HepG2 (cell line): Measurements from ENCODE around the gene BSG. TPM values are rescaled to one million over a fixed set of nuclear protein-coding genes. Genes with fewer than 3 reads are reported as not detected.
A peak's percentile ranks its signal among the peaks of the same experiment; 100 is the strongest.

Experiments used
- E2F1 ChIP-seq: sonication (generic); formaldehyde crosslinking; IDR thresholded peaks from 2 replicates; pipeline ENCODE4 v1.5.0; 2020; ENCODE audit warnings: missing genetic modification reagents
- ELF4 ChIP-seq: sonication (generic); formaldehyde crosslinking; IDR thresholded peaks from 2 replicates; pipeline ENCODE4 v1.5.0; 2020; ENCODE audit warnings: missing genetic modification reagents, mild to moderate bottlenecking, moderate library complexity, borderline replicate concordance
- FLYWCH1 ChIP-seq: sonication (generic); formaldehyde crosslinking; IDR thresholded peaks from 2 replicates; pipeline ENCODE4 v1.8.1; 2023; ENCODE audit warnings: mild to moderate bottlenecking, missing genetic modification reagents
- MBD4 ChIP-seq: IDR thresholded peaks from 2 replicates; pipeline ENCODE4 v1.6.1; 2012; ENCODE audit warnings: low read length, inconsistent platforms, borderline replicate concordance
- MEIS2 ChIP-seq: sonication (generic); formaldehyde crosslinking; IDR thresholded peaks from 2 replicates; pipeline ENCODE4 v1.9.0; 2021; ENCODE audit warnings: mild to moderate bottlenecking, missing genetic modification reagents
- NFATC3 ChIP-seq: sonication (generic); formaldehyde crosslinking; IDR thresholded peaks from 2 replicates; pipeline ENCODE4 v1.5.1; 2020; ENCODE audit warnings: mild to moderate bottlenecking, missing genetic modification reagents
- POLR2AphosphoS5 ChIP-seq: IDR thresholded peaks from 2 replicates; pipeline ENCODE4 v1.6.1; 2012; ENCODE audit warnings: low read depth, low read length
- POLR2G ChIP-seq: fragments of 200-400 bp; formaldehyde crosslinking; IDR thresholded peaks from 2 replicates; pipeline ENCODE4 v1.6.1; 2018; ENCODE audit warnings: mild to moderate bottlenecking, low read depth, low read length, moderate library complexity
- PREB ChIP-seq: sonication (generic); formaldehyde crosslinking; IDR thresholded peaks from 2 replicates; pipeline ENCODE4 v1.4.0; 2020; ENCODE audit warnings: missing genetic modification reagents
- RNF219 ChIP-seq: sonication (generic); formaldehyde crosslinking; IDR thresholded peaks from 2 replicates; pipeline ENCODE4 v1.5.0; 2020; ENCODE audit warnings: mild to moderate bottlenecking, missing genetic modification reagents
- SIX4 ChIP-seq: sonication (generic); formaldehyde crosslinking; IDR thresholded peaks from 2 replicates; pipeline ENCODE4 v1.4.0; 2020; ENCODE audit warnings: missing genetic modification reagents
- SOX13 ChIP-seq, 3 experiments: fragments of 450-650 bp in 1 of 3; sonication (generic) in 1 of 3; formaldehyde crosslinking in 1 of 3; IDR thresholded peaks in 2 of 3; conservative IDR thresholded peaks in 1 of 3; 2 replicates each; pipeline versions ENCODE4 v1.5.0 to v1.6.1; 2016 to 2020; ENCODE audit warnings: antibody characterized with exemption in 1 of 3, mild to moderate bottlenecking in 1 of 3, missing compliant biosample characterization in 1 of 3, missing genetic modification reagents in 1 of 3, moderate library complexity in 1 of 3
- SSRP1 ChIP-seq: IDR thresholded peaks from 2 replicates; pipeline ENCODE4 v1.6.1; 2016; ENCODE audit warnings: control low read depth
- STAG1 ChIP-seq: sonication (generic); formaldehyde crosslinking; IDR thresholded peaks from 2 replicates; pipeline ENCODE4 v1.4.0; 2020; ENCODE audit warnings: missing genetic modification reagents
- TSC22D2 ChIP-seq: sonication (generic); formaldehyde crosslinking; IDR thresholded peaks from 2 replicates; pipeline ENCODE4 v1.5.1; 2020; ENCODE audit warnings: missing genetic modification reagents, mild to moderate bottlenecking, borderline replicate concordance
- ZFAT ChIP-seq: sonication (generic); formaldehyde crosslinking; conservative IDR thresholded peaks from 2 replicates; pipeline ENCODE4 v1.8.1; 2023; ENCODE audit warnings: missing genetic modification reagents, inconsistent platforms
- ZNF101 ChIP-seq: sonication (generic); formaldehyde crosslinking; IDR thresholded peaks from 2 replicates; pipeline ENCODE4 v1.4.0; 2020; ENCODE audit warnings: mild to moderate bottlenecking, low read depth, missing genetic modification reagents, borderline replicate concordance
- ZNF260 ChIP-seq: sonication (generic); formaldehyde crosslinking; IDR thresholded peaks from 2 replicates; pipeline ENCODE4 v1.4.0; 2020; ENCODE audit warnings: missing genetic modification reagents, low read depth, mild to moderate bottlenecking, borderline replicate concordance
- polyA plus RNA-seq, 8 experiments: library from polyadenylated mRNA; depleted of rRNA in 3 of 8; stranded (reverse) in 7 of 8; unstranded in 1 of 8; fragments of >200 nt; fragmentation: Illumina TruSeq in 4 of 8; extraction: Trizol in 4 of 8; gene quantifications; 2 replicates each; pipeline versions ENCODE4 v1.2.1 to v1.2.3, GENCODE V29; 2011 to 2016; ENCODE audit warnings: low read depth in 4 of 8, missing spikeins in 1 of 8, mixed read lengths in 1 of 8; ENCODE audit not compliant: insufficient read depth in 1 of 8
- total RNA-seq, 5 experiments: library from RNA; depleted of rRNA; stranded (reverse); fragments of >200 nt; fragmentation: Illumina TruSeq; extraction: Trizol; gene quantifications; 2 replicates each; pipeline ENCODE4 v1.2.3, GENCODE V29; 2016; ENCODE audit warnings: low read depth in 1 of 5
- TF ChIP-seq, protein P1 (sequence below): sonication (generic); formaldehyde crosslinking; IDR thresholded peaks from 2 replicates; pipeline ENCODE4 v1.4.0; 2020; ENCODE audit warnings: missing genetic modification reagents
- TF ChIP-seq, protein P2 (sequence below): sonication (generic); formaldehyde crosslinking; IDR thresholded peaks from 2 replicates; pipeline ENCODE4 v1.9.0; 2021; ENCODE audit warnings: missing genetic modification reagents, mild to moderate bottlenecking, borderline replicate concordance

BSG gene
- total and polyA plus RNA-seq, 2 of the 13 experiments (the other 11 are each of a cell fraction or from before 2014, with no cell fraction given) = 309 to 754 TPM

DNA sequence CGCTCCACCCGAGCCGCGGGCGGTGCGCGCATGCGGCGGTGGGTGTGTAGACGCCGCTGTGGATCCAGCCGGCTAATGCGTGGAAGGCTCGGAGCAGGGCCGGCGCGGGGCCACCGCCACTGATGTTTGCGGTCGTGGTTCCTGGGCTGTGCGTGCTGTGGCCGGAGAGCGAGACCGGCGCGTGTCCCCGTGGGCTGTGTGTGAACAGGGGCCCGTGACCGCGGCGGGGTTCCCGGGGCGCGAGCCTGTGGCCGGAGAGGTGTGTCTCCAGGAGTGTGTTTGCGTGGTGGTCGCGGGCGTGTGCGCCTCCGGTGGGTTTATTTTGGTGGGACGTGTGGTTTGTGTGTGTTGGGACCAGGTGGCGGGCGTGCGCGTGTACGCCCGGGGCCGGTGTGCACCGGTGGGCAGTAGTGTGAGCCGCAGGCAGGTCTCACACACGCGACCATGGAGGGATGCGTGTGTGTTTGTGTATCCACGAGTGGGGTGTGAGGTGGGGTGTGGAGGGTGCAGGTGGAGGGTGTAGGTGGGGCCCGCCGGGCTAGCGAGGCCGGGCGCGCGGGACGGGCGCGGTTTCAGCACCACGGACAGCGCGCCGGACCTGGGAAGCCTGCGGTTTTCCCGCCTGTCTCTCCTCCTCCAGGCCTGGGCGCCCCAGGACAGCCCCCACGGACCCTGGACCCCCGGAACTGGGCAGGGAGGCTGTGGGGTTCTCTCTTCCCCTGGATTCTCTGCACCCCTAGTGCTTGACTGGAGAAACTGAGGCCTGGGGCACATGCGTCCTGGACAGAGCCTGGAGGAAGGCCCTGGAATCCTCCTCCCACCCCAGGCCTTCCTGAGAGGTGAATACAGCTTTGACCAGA lies 18.9 kb downstream of the BSG start (continued):
- TF ChIP-seq PREB (CRISPR knock-in tag) (no peak), POLR2G (no peak), RNF219 (CRISPR knock-in tag) (no peak), STAG1 (0 out of 2 replicates have a peak, but pooled peaks have one; percentile 10), POLR2AphosphoS5 (no peak), MEIS2 (peak; percentile 91), SIX4 (peak; percentile 56; the same call in 1 of the 2 replicates), SOX13 (IDR thresholded peaks at IDR 0.05) (no peak), SOX13 (CRISPR knock-in tag; conservative IDR thresholded peaks at IDR 0.05 in 1 of 2, IDR thresholded peaks at IDR 0.05 in 1 of 2) (0 out of 4 replicates have a peak, but pooled peaks of 1 of the 2 experiments have one; percentile 29), ZNF260 (no peak), NFATC3 (no peak), ZNF101 (CRISPR knock-in tag) (no peak), TSC22D2 (CRISPR knock-in tag) (peak; percentile 92; the same call in 1 of the 2 replicates), SSRP1 (no peak), ELF4 (CRISPR knock-in tag) (no peak), MBD4 (no peak), ZFAT (CRISPR knock-in tag) (no peak), E2F1 (CRISPR knock-in tag) (peak; percentile 60; the same call in 1 of the 2 replicates), FLYWCH1 (no peak)
- TF ChIP-seq, protein P1, sequence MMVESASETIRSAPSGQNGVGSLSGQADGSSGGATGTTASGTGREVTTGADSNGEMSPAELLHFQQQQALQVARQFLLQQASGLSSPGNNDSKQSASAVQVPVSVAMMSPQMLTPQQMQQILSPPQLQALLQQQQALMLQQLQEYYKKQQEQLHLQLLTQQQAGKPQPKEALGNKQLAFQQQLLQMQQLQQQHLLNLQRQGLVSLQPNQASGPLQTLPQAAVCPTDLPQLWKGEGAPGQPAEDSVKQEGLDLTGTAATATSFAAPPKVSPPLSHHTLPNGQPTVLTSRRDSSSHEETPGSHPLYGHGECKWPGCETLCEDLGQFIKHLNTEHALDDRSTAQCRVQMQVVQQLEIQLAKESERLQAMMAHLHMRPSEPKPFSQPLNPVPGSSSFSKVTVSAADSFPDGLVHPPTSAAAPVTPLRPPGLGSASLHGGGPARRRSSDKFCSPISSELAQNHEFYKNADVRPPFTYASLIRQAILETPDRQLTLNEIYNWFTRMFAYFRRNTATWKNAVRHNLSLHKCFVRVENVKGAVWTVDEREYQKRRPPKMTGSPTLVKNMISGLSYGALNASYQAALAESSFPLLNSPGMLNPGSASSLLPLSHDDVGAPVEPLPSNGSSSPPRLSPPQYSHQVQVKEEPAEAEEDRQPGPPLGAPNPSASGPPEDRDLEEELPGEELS = 0 out of 2 replicates have a peak, but pooled peaks have one; percentile 13
- TF ChIP-seq, protein P2, sequence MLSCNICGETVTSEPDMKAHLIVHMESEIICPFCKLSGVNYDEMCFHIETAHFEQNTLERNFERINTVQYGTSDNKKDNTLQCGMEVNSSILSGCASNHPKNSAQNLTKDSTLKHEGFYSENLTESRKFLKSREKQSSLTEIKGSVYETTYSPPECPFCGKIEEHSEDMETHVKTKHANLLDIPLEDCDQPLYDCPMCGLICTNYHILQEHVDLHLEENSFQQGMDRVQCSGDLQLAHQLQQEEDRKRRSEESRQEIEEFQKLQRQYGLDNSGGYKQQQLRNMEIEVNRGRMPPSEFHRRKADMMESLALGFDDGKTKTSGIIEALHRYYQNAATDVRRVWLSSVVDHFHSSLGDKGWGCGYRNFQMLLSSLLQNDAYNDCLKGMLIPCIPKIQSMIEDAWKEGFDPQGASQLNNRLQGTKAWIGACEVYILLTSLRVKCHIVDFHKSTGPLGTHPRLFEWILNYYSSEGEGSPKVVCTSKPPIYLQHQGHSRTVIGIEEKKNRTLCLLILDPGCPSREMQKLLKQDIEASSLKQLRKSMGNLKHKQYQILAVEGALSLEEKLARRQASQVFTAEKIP (CRISPR knock-in tag) = no peak
